ENCODE data around the gene MMP26. TPM values are rescaled to one million over a fixed set of nuclear protein-coding genes. Genes with fewer than 3 reads are reported as not detected.

MMP26 gene
- not detected for total RNA-seq
- long read RNA-seq = 0 reads

DNA sequence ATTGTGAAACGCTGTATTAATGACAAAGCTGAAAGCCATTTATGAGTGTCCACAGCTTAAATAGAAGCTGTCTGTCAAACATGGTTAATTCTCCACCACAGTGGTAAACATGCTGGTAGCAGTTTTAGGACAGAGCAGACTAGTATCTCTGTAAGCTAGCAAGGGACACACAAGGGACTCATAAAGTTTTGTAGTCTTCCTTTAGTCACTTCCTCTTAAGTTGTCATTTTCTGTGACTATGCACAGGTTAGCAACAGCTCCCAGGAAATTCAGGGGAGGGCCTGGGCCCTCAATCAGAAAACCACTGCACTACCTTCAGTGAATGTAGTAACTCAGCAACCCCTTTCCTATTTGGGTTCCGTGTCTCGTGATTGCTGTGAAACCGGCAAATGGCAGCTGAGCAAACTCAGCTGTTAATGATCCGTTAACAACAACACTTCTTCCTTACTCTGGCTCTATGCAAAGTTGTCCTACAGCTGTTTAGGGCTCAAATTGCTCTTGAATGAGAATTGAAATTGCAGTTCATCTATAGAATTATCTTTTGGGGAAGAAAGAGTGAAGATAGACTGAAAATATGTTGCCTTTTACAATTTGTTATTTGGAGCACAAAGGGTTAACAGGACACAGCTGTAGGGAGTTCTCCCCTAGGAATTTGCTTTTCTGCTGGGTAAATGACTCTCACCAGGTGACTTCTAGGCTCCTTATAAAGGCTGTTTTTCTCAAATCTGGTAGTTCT, at the start of gene MMP26:
MMP26 (plus strand) TSS at position 731 of the 736 bp plus-strand sequence.
- intact Hi-C loops (cut with DNase I) = no loop called here
- H3K4me3 ChIP-seq = no peak within 1 kb of the TSS
- TF ChIP-seq, protein P1, sequence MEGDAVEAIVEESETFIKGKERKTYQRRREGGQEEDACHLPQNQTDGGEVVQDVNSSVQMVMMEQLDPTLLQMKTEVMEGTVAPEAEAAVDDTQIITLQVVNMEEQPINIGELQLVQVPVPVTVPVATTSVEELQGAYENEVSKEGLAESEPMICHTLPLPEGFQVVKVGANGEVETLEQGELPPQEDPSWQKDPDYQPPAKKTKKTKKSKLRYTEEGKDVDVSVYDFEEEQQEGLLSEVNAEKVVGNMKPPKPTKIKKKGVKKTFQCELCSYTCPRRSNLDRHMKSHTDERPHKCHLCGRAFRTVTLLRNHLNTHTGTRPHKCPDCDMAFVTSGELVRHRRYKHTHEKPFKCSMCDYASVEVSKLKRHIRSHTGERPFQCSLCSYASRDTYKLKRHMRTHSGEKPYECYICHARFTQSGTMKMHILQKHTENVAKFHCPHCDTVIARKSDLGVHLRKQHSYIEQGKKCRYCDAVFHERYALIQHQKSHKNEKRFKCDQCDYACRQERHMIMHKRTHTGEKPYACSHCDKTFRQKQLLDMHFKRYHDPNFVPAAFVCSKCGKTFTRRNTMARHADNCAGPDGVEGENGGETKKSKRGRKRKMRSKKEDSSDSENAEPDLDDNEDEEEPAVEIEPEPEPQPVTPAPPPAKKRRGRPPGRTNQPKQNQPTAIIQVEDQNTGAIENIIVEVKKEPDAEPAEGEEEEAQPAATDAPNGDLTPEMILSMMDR (IDR thresholded peaks at IDR 0.05) = no peak
- H3K36me3 ChIP-seq = no peaks in the 10 kb centered on the region
- no peak within 1 kb of the TSS for H3K27ac ChIP-seq
- no peak for ATAC-seq
- DNase-seq = no peak
- H3K4me1 ChIP-seq = no peaks in the 10 kb centered on the region
- H3K27me3 ChIP-seq = no peaks in the 10 kb centered on the region
- no peaks in the 10 kb centered on the region for H3K9me3 ChIP-seq

DNA sequence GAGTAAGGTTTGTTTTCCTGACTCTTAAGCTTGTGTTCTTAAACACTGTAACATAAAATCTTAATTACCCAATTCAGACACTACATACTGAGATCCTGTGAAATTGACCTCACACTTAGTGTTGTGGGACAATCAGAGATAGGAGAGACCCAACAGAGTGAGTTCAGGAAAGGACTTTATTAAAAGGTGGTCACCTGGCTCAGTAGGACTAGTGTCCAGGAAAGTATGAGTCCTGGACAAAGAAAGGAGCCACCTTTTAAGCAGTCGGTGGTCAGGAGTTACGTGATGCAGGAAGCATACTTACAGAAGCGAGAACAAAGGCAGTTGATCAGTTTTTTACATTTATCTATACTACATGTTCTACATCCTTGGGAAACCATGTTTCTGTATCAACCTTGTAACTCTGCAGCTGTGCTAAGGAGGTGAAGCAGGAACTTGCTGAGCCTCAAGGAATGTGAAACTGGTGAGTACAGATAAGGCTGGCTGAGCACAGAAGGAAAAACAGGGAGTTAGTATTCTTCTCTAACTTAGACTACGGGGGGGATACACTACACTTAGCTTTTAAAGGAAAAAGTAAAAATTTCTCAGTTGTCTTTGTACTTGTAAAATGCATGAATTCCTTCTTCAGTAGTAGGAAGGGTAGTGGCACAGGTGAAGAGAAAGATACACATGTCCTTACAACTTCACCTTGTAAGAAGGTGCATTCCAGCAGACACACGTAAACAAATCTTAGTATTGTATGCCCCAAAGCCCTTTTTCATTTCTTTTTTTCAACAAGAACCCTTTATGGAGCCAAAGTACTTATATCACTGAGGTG, 45.7 kb upstream of the MMP26 start:
- Histone ChIP-seq H3K27ac (no peak overlapping the region), H3K9me3 (no peaks in the 10 kb centered on the region), H3K4me3 (no peak overlapping the region), H3K36me3 (no peaks in the 10 kb centered on the region), H3K4me1 (no peaks in the 10 kb centered on the region), H3K27me3 (no peaks in the 10 kb centered on the region)
- TF ChIP-seq, protein P1 (IDR thresholded peaks at IDR 0.05) = no peak
- no peak for DNase-seq
- no peak for ATAC-seq
- intact Hi-C loops (cut with DNase I) = no loop called here

DNA sequence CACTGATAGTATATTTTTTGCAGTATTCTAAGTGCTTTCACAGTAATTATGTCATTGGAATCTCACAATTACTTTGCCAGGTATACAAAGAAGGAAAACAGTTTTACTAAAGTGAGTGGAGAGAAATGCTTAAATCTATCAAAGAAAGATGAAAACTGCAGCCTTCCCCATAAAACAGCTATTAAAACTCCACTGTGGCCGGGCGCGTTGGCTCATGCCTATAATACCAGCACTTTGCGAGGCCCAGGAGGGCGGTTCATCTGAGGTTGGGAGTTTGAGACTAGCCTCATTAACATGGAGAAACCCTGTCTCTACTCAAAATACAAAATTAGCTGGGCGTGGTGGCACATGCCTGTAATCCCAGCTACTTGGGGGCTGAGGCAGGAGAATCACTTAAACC, 41.7 kb upstream of the MMP26 start:
- ATAC-seq (no peak), DNase-seq (no peak)
- TF ChIP-seq, protein P1 (IDR thresholded peaks at IDR 0.05) = no peak
- intact Hi-C loops (cut with DNase I) = no loop called here
- no peak overlapping the region for H3K4me3 ChIP-seq
- H3K27ac ChIP-seq = no peak overlapping the region
- H3K36me3 ChIP-seq = no peaks in the 10 kb centered on the region
- H3K4me1 ChIP-seq = no peaks in the 10 kb centered on the region
- H3K9me3 ChIP-seq = no peaks in the 10 kb centered on the region
- no peaks in the 10 kb centered on the region for H3K27me3 ChIP-seq

DNA sequence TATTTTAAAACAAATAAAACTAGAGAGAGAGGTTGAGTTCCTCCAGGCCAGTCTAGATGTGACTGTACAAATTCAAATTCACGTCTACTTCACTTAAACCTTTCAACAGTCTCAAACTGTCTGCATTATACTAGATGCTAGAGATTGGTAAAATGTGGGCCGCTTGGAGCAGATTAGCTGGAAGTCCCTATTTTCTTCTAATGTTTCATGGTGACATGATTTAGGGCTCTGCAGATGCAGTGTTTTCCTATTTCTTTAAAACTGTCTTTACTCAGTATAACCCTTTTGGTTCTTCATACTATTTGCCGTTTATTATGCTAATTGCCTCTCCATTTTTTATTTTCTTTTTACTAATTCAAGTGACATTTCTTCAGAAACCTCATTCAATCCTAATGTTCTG, 40.4 kb upstream of the MMP26 start:
- TF ChIP-seq, protein P1 (IDR thresholded peaks at IDR 0.05) = no peak
- intact Hi-C loops (cut with DNase I) = no loop called here

DNA sequence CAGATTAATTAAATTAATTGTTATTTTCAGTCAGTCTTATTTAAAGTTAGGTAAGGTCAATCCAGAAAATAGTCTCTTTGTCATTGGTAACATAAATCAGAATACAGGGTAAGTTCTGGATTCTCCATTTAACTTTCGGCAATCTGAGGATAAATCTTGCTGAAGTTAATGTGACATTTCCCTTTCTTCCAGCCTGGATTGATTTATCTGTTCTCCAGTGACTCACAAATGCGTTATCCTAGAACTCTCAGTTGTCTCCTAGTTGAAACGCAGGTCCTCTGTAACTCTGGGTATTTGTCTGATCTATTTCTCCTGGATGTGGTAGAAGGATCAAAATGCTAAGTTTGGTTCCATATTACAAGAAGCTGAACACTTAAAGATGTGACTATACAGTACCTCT, 39.8 kb upstream of the MMP26 start:
- DNase-seq = no peak
- Histone ChIP-seq H3K36me3 (no peaks in the 10 kb centered on the region), H3K4me1 (no peaks in the 10 kb centered on the region), H3K27ac (no peak overlapping the region), H3K9me3 (no peaks in the 10 kb centered on the region), H3K27me3 (no peaks in the 10 kb centered on the region), H3K4me3 (no peak overlapping the region)
- TF ChIP-seq, protein P1 (IDR thresholded peaks at IDR 0.05) = no peak
- no peak for ATAC-seq
- intact Hi-C loops (cut with DNase I) = no loop called here

More for the DNA sequence above, 40.4 kb upstream of the MMP26 start:
- Histone ChIP-seq H3K4me3 (no peak overlapping the region), H3K9me3 (no peaks in the 10 kb centered on the region), H3K27me3 (no peaks in the 10 kb centered on the region), H3K27ac (no peak overlapping the region), H3K4me1 (no peaks in the 10 kb centered on the region), H3K36me3 (no peaks in the 10 kb centered on the region)
- no peak for ATAC-seq
- no peak for DNase-seq

All from upper lobe of right lung (tissue), 1 donor.